Vagina (tissue), 2 donors: ENCODE results near the gene CHN2. TPM values are rescaled to one million over a fixed set of nuclear protein-coding genes. Genes with fewer than 3 reads are reported as not detected.

Source experiments
- DNase-seq, 2 donors: peaks; one replicate each; pipeline ENCODE4 v3.0.0-alpha.2; 2017; ENCODE audit errors: extremely low spot score in 2 of 2
- H3K27ac ChIP-seq: fragments of 200-600 bp; sonication (generic); one replicate; pipeline ENCODE4 v1.5.1; 2019
- H3K27me3 ChIP-seq: fragments of 200-600 bp; sonication (generic); one replicate; pipeline ENCODE4 v1.5.1; 2019
- H3K36me3 ChIP-seq, 2 donors: fragments of 200-600 bp; sonication (generic); one replicate each; pipeline ENCODE4 v1.5.1; 2017 to 2019
- H3K4me1 ChIP-seq: fragments of 200-600 bp; sonication (generic); one replicate; pipeline ENCODE4 v1.5.1; 2019
- H3K4me3 ChIP-seq, 2 donors: fragments of 200-600 bp; sonication (generic); 1 replicate in 1 of 2; 2 replicates in 1 of 2; pipeline ENCODE4 v1.5.1; 2016 to 2019
- H3K9me3 ChIP-seq: fragments of 200-600 bp; sonication (generic); one replicate; pipeline ENCODE4 v1.5.1; 2019
- CTCF ChIP-seq, 3 experiments: fragments of 450-650 bp in 2 of 3; fragments of 200-600 bp in 1 of 3; sonication (generic) in 1 of 3; IDR thresholded peaks; one replicate each; pipeline ENCODE4 v1.5.1; 2017 to 2019; ENCODE audit warnings: antibody characterized with exemption in 3 of 3, mild to moderate bottlenecking in 2 of 3, moderate library complexity in 2 of 3
- POLR2A ChIP-seq, 2 donors: fragments of 450-650 bp; IDR thresholded peaks; one replicate each; pipeline ENCODE4 v1.6.1; 2017; ENCODE audit warnings: antibody characterized with exemption in 2 of 2, mild to moderate bottlenecking in 2 of 2, moderate library complexity in 2 of 2
- POLR2AphosphoS5 ChIP-seq, 2 donors: sonication (generic); formaldehyde crosslinking; IDR thresholded peaks; one replicate each; pipeline ENCODE4 v1.9.0; 2017; ENCODE audit warnings: antibody characterized with exemption in 2 of 2, mild to moderate bottlenecking in 2 of 2, low read depth in 1 of 2; ENCODE audit not compliant: insufficient read depth in 1 of 2
- intact Hi-C: fragments of 100-400 bp; cut with DNase I; formaldehyde crosslinking; loops from one replicate; pipeline ENCODE4 v1.15.1; 2023
- total RNA-seq: library from RNA; depleted of rRNA; stranded (reverse); fragments of >200 nt; gene quantifications from one replicate; pipeline ENCODE4 v1.2.3, GENCODE V29; 2016

Gene CHN2
- total RNA-seq, 1 donor from 2014 or later: 11.0 TPM

- Histone ChIP-seq H3K36me3 (no peaks in the 10 kb centered on the region), H3K27me3 (no peaks in the 10 kb centered on the region), H3K27ac (no peak overlapping the region), H3K4me3 (no peak overlapping the region), H3K4me1 (no peaks in the 10 kb centered on the region), H3K9me3 (no peaks in the 10 kb centered on the region)
- no peak for TF ChIP-seq POLR2AphosphoS5 (IDR thresholded peaks at IDR 0.05; ENCODE audit: insufficient read depth in 1 of 2, low read depth in 1 of 2)
- no peak for TF ChIP-seq POLR2A (IDR thresholded peaks at IDR 0.05)
- TF ChIP-seq CTCF (IDR thresholded peaks at IDR 0.05): no peak
- DNase-seq: no peak
- intact Hi-C loops: no loop called here
These were observed 265.0 kb downstream of the CHN2 start for GRCh38 chr7:29459589-29459988.

- no peaks in the 10 kb centered on the region for H3K4me1 ChIP-seq
- TF ChIP-seq POLR2A (IDR thresholded peaks at IDR 0.05) (no peak), POLR2AphosphoS5 (IDR thresholded peaks at IDR 0.05; ENCODE audit: insufficient read depth in 1 of 2, low read depth in 1 of 2) (no peak), CTCF (IDR thresholded peaks at IDR 0.05) (no peak)
- H3K27ac ChIP-seq: no peak overlapping the region
- no peak overlapping the region for H3K4me3 ChIP-seq
- intact Hi-C loops: no loop called here
- no peak for DNase-seq
- H3K9me3 ChIP-seq: no peaks in the 10 kb centered on the region
- no peaks in the 10 kb centered on the region for H3K36me3 ChIP-seq
- no peaks in the 10 kb centered on the region for H3K27me3 ChIP-seq
These were observed 267.4 kb downstream of the CHN2 start for GRCh38 chr7:29461996-29462395.

- TF ChIP-seq POLR2AphosphoS5 (IDR thresholded peaks at IDR 0.05; ENCODE audit: insufficient read depth in 1 of 2, low read depth in 1 of 2) (no peak), CTCF (IDR thresholded peaks at IDR 0.05) (no peak), POLR2A (IDR thresholded peaks at IDR 0.05) (no peak)
- Histone ChIP-seq H3K9me3 (no peaks in the 10 kb centered on the region), H3K4me3 (no peak overlapping the region), H3K27ac (no peak overlapping the region), H3K27me3 (no peaks in the 10 kb centered on the region), H3K36me3 (no peaks in the 10 kb centered on the region), H3K4me1 (no peaks in the 10 kb centered on the region)
- no peak for DNase-seq
- intact Hi-C loops: no loop called here
These were observed 269.1 kb downstream of the CHN2 start for GRCh38 chr7:29463504-29464158.

- H3K27me3 ChIP-seq: no peaks in the 10 kb centered on the region
- no peaks in the 10 kb centered on the region for H3K4me1 ChIP-seq
- intact Hi-C loops: no loop called here
- no peak overlapping the region for H3K27ac ChIP-seq
- no peak for DNase-seq
- no peaks in the 10 kb centered on the region for H3K9me3 ChIP-seq
- no peak overlapping the region for H3K4me3 ChIP-seq
- no peaks in the 10 kb centered on the region for H3K36me3 ChIP-seq
- TF ChIP-seq POLR2A (IDR thresholded peaks at IDR 0.05) (no peak), CTCF (IDR thresholded peaks at IDR 0.05) (no peak), POLR2AphosphoS5 (IDR thresholded peaks at IDR 0.05; ENCODE audit: insufficient read depth in 1 of 2, low read depth in 1 of 2) (no peak)
These were observed 270.2 kb downstream of the CHN2 start for GRCh38 chr7:29464753-29465152.

GRCh38 chr7:29467193-29467926 is 272.8 kb downstream of the CHN2 start:
- Histone ChIP-seq H3K4me3 (no peak overlapping the region), H3K27ac (no peak overlapping the region), H3K36me3 (no peaks in the 10 kb centered on the region), H3K4me1 (no peaks in the 10 kb centered on the region), H3K27me3 (no peaks in the 10 kb centered on the region), H3K9me3 (no peaks in the 10 kb centered on the region)
- no peak for TF ChIP-seq POLR2AphosphoS5 (IDR thresholded peaks at IDR 0.05; ENCODE audit: insufficient read depth in 1 of 2, low read depth in 1 of 2)
- no peak for TF ChIP-seq CTCF (IDR thresholded peaks at IDR 0.05)
- no peak for TF ChIP-seq POLR2A (IDR thresholded peaks at IDR 0.05)
- intact Hi-C loops: no loop called here
- no peak for DNase-seq
